Ovary (tissue), 9 donors: ENCODE measurements around the gene SLC41A3. TPM values are rescaled to one million over a fixed set of nuclear protein-coding genes. Genes with fewer than 3 reads are reported as not detected.

Experiments
- DNase-seq, 5 donors: peaks; one replicate each; pipeline ENCODE4 v3.0.0-alpha.2; 2019 to 2020
- H3K27ac ChIP-seq, 2 donors: fragments of 200-600 bp; one replicate each; pipeline versions ENCODE4 v1.5.1 to v1.8.0; 2019 to 2022
- H3K27me3 ChIP-seq: fragments of 200-600 bp; one replicate; pipeline ENCODE4 v1.8.0; 2022
- H3K36me3 ChIP-seq: fragments of 200-600 bp; sonication (generic); one replicate; pipeline ENCODE4 v1.5.1; 2019
- H3K4me1 ChIP-seq: one replicate; pipeline ENCODE4 v1.8.1; 2013; ENCODE audit warnings: mild to moderate bottlenecking, moderate library complexity; ENCODE audit not compliant: insufficient read depth
- H3K4me3 ChIP-seq: fragments of 200-600 bp; sonication (generic); one replicate; pipeline ENCODE4 v1.5.1; 2017
- H3K9me3 ChIP-seq, 2 donors: fragments of 200-600 bp in 1 of 2; sonication (generic) in 1 of 2; one replicate each; pipeline versions ENCODE4 v1.5.1 to v1.8.1; 2013 to 2019; ENCODE audit warnings: mild to moderate bottlenecking in 1 of 2, moderate library complexity in 1 of 2
- CTCF ChIP-seq, 3 donors: fragments of 450-650 bp in 2 of 3; fragments of 200-600 bp in 1 of 3; IDR thresholded peaks; one replicate each; pipeline versions ENCODE4 v1.5.1 to v1.8.0; 2016 to 2022; ENCODE audit warnings: antibody characterized with exemption in 3 of 3, mild to moderate bottlenecking in 1 of 3
- EP300 ChIP-seq: sonication (generic); formaldehyde crosslinking; IDR thresholded peaks from one replicate; pipeline ENCODE4 v1.6.1; 2017; ENCODE audit warnings: antibody characterized with exemption
- POLR2A ChIP-seq: fragments of 450-650 bp; IDR thresholded peaks from one replicate; pipeline ENCODE4 v1.6.1; 2017; ENCODE audit warnings: antibody characterized with exemption, mild to moderate bottlenecking, moderate library complexity
- WGBS, 3 donors: extraction: QIAGEN DNeasy Blood & Tissue Kit in 1 of 3; methylation state at CpG; one replicate each; pipeline versions ENCODE4 v1.1.5 to v1.1.7; 2013 to 2017; 5-methylcytosine and 5-hydroxymethylcytosine counted together
- intact Hi-C, 4 donors: fragments of 100-400 bp; cut with DNase I; formaldehyde crosslinking; loops; one replicate each; pipeline versions ENCODE4 v1.11.0 to v1.15.1; 2022 to 2023
- polyA plus RNA-seq, 2 donors: library from polyadenylated mRNA; stranded (reverse); fragments of 200-250 nt in 1 of 2; fragments of 350-450 nt in 1 of 2; fragmentation: Illumina TruSeq in 1 of 2; extraction: RNeasy Lipid Tissue Mini Kit (QIAGEN cat#74804) in 1 of 2; gene quantifications; one replicate each; pipeline ENCODE4 v1.2.3, GENCODE V29; 2013 to 2014
- total RNA-seq, 7 donors: library from RNA; depleted of rRNA in 2 of 7; stranded (reverse); fragments of >200 nt in 2 of 7; fragmentation: NEBNext Ultra II Directional in 3 of 7; extraction: Animal tissue kit (Norgen Biotek cat#: 25700) in 3 of 7; gene quantifications; one replicate each; pipeline versions ENCODE4 v1.1.0 to v1.2.4, GENCODE V29; 2016 to 2023
- donor health status: DM: no; HTN: no; CAD: no; lungs with moderate emphysema.
- donor health status: DM: no; HTN: no; CAD: no.
- donor health status: Bipolar disorder and iron deficiency.
- donor health status: DM: yes; HTN: yes; CAD: no.
- donor health status: DM: no; HTN: no; CAD: no.
- donor health status: DM: yes; HTN: yes; CAD: no.

Gene SLC41A3
- total and polyA plus RNA-seq, 9 donors: 58.1 to 107 (median 77.7) TPM

- WGBS, 3 donors: 66 to 82% (median 79%) methylated on average over 16 of the region's 16 CpGs
- Histone ChIP-seq H3K27ac (no peak overlapping the region), H3K4me3 (no peak overlapping the region), H3K9me3 (no peaks in the 10 kb centered on the region), H3K4me1 (no peaks in the 10 kb centered on the region), H3K36me3 (no peaks in the 10 kb centered on the region), H3K27me3 (no peaks in the 10 kb centered on the region)
- DNase-seq: peak in 4 of 5 donors; percentile 8 to 42 (median 26)
- intact Hi-C loops: no loop called here
- TF ChIP-seq EP300 (no peak), CTCF (IDR thresholded peaks at IDR 0.05) (no peak), POLR2A (no peak)
Measured at GRCh38 chr3:126129398-126129891, 45.5 kb upstream of the SLC41A3 start.

GRCh38 chr3:126128504-126129397 lies 44.8 kb upstream of the SLC41A3 start:
- peak in 3 of 5 donors; percentile 5 to 7 (median 7) for DNase-seq
- WGBS, 3 donors: 86 to 90% (median 89%) methylated on average over 11 to 13 of the region's 13 CpGs
- Histone ChIP-seq H3K9me3 (no peaks in the 10 kb centered on the region), H3K4me3 (no peak overlapping the region), H3K4me1 (no peaks in the 10 kb centered on the region), H3K27me3 (no peaks in the 10 kb centered on the region), H3K36me3 (no peaks in the 10 kb centered on the region), H3K27ac (no peak overlapping the region)
- intact Hi-C loops: no loop called here
- TF ChIP-seq POLR2A (no peak), EP300 (no peak)

GRCh38 chr3:126127904-126128303 lies 44.0 kb upstream of the SLC41A3 start:
- 74 to 85% (median 79%) methylated on average over 7 of the region's 7 CpGs for WGBS, 3 donors
- H3K27ac ChIP-seq: no peak overlapping the region
- H3K9me3 ChIP-seq: no peaks in the 10 kb centered on the region
- H3K4me3 ChIP-seq: no peak overlapping the region
- H3K27me3 ChIP-seq: no peaks in the 10 kb centered on the region
- TF ChIP-seq EP300 (no peak), CTCF (IDR thresholded peaks at IDR 0.05) (no peak), POLR2A (no peak)
- H3K4me1 ChIP-seq: no peaks in the 10 kb centered on the region
- H3K36me3 ChIP-seq: no peaks in the 10 kb centered on the region
- peak in 3 of 5 donors; percentile 1 to 23 (median 6) for DNase-seq
- intact Hi-C loops: no loop called here

- Histone ChIP-seq H3K36me3 (no peaks in the 10 kb centered on the region), H3K4me1 (no peaks in the 10 kb centered on the region), H3K4me3 (no peak overlapping the region), H3K9me3 (no peaks in the 10 kb centered on the region), H3K27me3 (no peaks in the 10 kb centered on the region), H3K27ac (no peak overlapping the region)
- DNase-seq: peak in 1 of 5 donors; percentile 9
- no peak for TF ChIP-seq POLR2A
- WGBS, 3 donors: 82 to 86% (median 84%) methylated on average over 7 to 10 of the region's 10 CpGs
- intact Hi-C loops: no loop called here
Measured at GRCh38 chr3:126127452-126127851, 43.5 kb upstream of the SLC41A3 start.

- Histone ChIP-seq H3K4me1 (no peaks in the 10 kb centered on the region), H3K9me3 (no peaks in the 10 kb centered on the region), H3K36me3 (no peaks in the 10 kb centered on the region), H3K27ac (no peak overlapping the region), H3K27me3 (no peaks in the 10 kb centered on the region), H3K4me3 (no peak overlapping the region)
- intact Hi-C loops: no loop called here
- DNase-seq: peak in 4 of 5 donors; percentile 6 to 27 (median 11)
- TF ChIP-seq POLR2A (no peak), CTCF (IDR thresholded peaks at IDR 0.05) (no peak), EP300 (no peak)
- WGBS, 3 donors: 76 to 82% (median 81%) methylated on average over 10 of the region's 10 CpGs
Measured at GRCh38 chr3:126126811-126127431, 43.0 kb upstream of the SLC41A3 start.
